ENCODE measurements around the gene RPTN. TPM values are rescaled to one million over a fixed set of nuclear protein-coding genes. Genes with fewer than 3 reads are reported as not detected.
A peak's percentile ranks its signal among the peaks of the same experiment; 100 is the strongest.
"Not testable (repeated sequence)": the region's sequence is repeated elsewhere in the genome, so short reads cannot be mapped to it uniquely, and the experiment has no call there.

RPTN gene
- total RNA-seq, 1 experiment from 2014 or later = not detected

DNA sequence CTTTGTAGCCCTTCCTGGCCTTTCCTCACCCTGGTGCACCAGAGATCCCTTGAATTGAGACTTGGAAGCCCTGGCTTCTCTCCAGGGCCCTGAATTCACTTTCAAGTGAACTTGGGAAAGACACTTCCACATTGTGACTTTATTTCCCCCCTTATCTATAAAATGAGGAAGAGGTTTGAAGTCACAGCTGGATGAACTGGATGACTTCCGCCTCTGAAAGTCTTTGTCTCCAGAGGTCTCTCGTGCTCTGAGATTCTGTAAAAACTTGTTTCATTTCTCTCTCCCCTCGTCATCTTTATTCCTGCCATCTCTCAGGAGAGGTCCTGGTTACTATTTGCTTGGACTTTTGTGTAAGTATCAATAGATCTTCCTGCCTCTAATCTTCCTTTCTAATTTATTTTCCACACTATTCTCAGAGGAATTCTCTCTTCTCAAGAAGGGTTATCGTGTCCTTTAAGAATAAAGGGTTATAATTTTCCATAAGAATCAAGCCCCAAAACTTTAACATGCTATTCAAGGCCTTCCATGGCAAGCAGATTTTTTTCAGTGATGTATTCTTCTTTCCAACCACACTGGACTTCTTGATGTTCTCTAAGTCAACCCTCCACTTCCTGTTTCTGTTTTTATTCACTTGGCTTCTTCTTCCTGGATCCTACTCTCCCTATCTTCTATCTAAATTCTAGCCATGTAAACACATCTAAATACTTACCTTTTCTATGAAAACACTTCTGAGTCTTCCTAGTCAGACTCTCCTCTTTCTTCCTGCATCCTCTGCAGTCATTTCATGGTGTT lies 6.5 kb upstream of the RPTN start:
- no peak for DNase-seq (ENCODE audit: low read depth)

- DNase-seq (ENCODE audit: low read depth) = no peak
These were observed 5.6 kb upstream of the RPTN start for GRCh38 chr1:152164517-152165136.

DNA sequence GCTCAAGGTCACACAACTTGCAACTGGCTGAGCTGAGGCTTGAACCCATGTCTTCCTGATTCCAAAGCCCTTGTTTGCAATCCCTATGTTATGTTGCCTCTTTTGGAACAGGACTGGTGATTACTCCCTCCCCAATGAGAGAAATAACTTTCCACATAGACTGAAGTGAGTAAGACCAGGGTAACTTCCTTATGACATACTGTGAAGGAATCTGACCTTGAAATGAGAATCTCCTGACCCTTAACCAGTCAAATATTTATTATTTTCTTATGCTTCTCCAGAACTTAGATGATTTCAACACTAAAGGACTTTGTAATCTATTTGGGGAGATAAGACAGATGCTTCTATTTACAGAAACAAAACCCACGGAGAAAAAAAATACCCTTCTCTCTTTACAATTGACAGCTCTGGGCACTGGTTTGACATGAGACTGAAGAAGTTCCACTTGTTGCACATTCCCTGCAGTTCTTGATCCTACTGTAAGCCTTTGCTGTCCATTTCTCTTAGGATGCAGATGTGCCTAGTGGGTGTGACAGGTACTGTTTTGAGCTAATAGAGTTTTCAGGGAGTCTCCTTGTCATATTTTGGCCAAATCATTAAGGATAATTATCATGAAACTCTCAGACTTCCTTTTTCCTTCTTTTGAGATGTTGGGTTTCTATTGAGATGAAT lies 3.9 kb upstream of the RPTN start:
- peak; percentile 95 for DNase-seq (ENCODE audit: low read depth)

- DNase-seq (ENCODE audit: low read depth) = no peak
These were observed 1.5 kb upstream of the RPTN start for GRCh38 chr1:152160576-152160975.

DNA sequence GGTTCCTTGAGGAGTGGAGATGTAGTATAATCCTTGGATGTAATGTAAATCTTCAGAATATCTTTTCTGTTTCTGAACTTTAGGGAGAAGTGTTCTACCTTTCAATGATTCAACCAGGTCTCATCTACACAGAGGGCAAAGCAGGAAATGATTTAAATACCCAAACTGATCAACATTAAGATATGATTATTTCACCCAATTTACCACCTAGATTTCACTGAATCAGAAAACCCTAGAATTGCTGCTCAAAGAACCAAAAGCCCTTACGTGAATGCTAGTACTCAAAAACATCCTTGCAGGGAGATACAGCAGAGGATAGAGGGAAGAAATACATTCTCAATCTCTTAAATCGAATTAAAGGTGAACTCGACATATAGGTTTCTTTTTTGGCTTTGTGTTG lies 5.0 kb downstream of the RPTN start:
- no peak for DNase-seq (ENCODE audit: low read depth)

DNA sequence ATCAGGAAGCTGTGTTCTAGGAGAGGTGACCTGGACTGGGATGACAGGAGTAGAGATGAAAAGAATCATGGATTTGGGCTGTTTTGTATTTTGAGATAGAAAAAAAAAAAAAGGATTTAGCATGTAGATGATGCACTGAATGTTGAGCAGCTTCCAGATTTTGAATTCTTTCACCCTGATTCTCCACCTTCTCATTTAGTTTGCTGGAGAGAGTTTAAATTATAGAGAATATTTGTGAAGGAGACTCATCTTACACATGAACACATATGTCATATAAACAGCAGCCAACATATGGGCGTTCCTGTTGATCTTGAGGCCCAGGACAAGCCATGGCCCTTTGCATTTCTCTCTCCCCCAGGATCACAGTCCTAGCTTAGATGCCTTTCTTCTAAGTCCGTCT lies 7.4 kb downstream of the RPTN start:
- DNase-seq (ENCODE audit: low read depth) = no peak

DNA sequence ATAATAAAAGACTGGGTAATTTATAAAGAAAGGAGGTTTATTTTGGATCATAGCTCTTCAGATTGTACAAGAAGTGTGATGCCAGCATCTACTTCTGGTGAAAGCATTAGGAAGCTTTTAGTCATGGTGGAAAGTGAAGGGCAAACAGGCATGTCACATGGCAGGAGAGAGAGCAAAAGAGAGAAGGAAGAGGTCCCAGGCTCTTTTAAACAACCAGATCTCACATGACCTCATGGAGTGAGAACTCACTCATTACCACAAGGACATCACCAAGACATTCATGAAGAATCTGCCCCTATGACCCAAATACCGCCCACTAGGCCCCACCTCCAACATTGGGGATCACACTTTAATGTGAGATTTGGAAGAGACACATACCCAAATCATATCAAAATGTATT lies 10.0 kb downstream of the RPTN start:
- DNase-seq (ENCODE audit: low read depth) = no peak

GRCh38 chr1:152148051-152148450 lies 11.0 kb downstream of the RPTN start:
- DNase-seq (ENCODE audit: low read depth) = no peak

GRCh38 chr1:152145769-152146168 lies 13.3 kb downstream of the RPTN start:
- no peak for DNase-seq (ENCODE audit: low read depth)

DNA sequence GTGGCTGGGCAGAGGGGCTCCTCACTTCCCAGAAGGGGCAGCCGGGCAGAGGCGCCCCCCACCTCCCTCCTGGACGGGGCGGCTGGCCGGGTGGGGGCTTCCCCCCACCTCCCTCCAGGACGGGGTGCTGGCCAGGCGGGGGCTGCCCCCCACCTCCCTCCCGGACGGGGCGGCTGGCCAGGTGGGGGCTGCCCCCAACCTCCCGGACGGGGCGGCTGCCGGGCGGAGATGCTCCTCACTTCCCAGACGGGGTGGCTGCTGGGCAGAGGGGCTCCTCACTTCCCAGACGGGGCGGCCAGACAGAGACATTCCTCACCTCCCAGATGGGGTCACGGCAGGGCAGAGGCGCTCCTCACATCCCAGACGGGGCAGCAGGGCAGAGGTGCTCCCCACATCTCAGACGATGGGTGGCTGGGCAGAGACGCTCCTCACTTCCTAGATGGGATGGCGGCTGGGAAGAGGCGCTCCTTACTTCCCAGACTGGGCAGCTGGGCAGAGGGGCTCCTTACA lies 14.3 kb downstream of the RPTN start:
- DNase-seq (ENCODE audit: low read depth) = not testable (repeated sequence)

DNA sequence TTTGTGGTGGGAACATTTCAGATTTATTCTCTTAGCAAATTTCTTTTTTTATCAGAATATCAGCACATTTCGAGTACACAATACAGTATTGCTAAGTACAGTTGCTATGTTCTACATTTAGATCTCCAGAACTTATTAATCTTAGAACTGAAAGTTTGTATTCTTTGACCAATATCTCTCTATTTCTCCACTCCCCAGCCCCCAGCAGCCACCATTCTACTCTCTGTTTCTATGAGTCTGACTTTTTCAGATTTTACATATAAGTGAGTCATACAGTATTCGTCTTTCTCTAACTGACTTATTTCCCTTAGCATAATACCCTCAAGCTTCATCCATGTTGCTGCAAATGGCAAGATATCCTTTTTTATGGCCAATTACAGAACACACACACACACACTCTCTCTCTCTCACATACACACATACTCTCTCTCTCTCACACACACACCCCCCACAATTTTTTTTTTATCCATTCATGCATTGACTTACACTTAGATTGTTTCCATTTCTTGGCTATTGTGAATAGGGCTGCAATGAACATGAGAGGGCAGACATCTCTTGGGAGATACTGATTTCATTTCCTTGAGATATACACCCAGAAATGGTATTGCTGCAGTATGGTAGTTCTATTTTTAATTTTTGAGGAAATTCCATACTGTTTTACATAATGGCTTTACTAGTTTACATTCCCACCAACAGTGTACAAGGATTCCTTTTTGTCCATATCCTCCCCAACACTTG lies 15.7 kb downstream of the RPTN start:
- DNase-seq (ENCODE audit: low read depth) = no peak

- DNase-seq (ENCODE audit: low read depth) = peak; percentile 69
These were observed 16.9 kb downstream of the RPTN start for GRCh38 chr1:152141971-152142584.

GRCh38 chr1:152137215-152137614 lies 21.8 kb downstream of the RPTN start:
- DNase-seq (ENCODE audit: low read depth) = no peak

- no peak for DNase-seq (ENCODE audit: low read depth)
These were observed 28.8 kb downstream of the RPTN start for GRCh38 chr1:152130186-152130585.

DNA sequence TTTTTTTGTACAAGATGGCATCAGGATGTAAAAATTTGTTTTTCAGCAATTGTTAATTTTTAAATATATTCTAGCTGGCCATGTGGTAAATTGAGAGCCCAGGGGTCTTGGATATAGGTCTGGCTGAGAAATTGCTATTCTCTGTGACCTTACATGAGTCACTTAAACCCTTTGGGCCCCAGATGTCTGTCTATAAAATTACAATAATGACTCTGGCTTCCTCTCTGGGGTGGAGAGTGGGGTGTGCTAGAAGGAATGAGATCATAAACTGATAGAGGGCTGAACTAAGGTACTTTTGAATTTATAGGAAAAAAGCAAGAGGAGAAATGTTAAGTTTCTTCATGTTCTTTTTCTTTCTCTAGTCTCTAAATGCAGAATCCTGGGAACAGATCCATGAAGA lies 31.4 kb downstream of the RPTN start:
- no peak for DNase-seq (ENCODE audit: low read depth)

DNA sequence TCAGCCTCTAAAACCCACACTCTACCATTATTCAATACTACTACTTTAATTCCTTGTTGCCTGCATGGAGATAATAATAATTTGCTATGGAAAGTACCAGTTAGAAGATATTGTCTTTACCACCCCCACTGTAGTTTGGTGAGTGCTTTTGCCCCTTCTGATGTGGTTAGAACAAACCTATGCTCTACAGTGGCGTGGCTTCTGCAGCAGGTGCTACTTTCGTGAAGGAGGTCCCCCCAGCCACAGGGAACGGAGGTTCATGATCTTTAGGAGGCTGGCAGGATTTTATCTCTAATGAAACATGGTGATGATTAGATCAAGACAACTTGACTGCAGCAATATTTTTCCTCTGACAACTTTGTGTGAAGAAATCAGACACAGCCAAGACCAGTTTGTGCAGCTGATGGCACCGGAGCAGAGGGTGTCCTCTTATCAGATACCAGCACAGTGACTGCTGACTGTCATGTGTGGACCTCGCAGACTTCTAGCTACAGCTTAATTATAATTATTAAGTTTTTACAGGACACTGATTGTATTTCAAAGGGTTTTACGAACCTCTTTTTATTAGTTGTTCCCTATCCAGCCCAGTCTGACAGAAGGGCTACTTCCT lies 33.1 kb downstream of the RPTN start:
- no peak for DNase-seq (ENCODE audit: low read depth)

GRCh38 chr1:152118915-152119314 lies 40.1 kb downstream of the RPTN start:
- no peak for DNase-seq (ENCODE audit: low read depth)

DNA sequence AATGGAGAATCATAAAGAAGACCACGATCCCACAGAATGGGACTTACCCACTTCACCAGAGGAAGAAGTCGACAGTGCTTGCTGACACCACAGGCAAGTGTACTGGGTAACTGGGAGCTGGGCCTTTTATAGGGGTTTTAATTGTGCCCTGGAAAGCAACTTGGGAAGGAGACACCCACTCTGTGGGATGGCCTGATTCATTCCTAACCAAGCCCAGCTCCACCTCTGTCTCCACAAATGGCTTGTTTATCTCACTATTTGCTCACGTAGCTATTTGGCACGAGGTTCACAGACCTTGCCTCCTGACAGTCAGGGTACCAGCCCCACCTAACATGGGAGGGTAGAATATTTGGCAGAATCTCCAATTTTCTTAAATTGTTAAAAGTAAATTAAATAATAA lies 43.7 kb downstream of the RPTN start, which contains the start of gene TCHH:
TCHH (minus strand) TSS at position 101 of the 400 bp plus-strand sequence. CDS start 1,364 bp downstream, outside the sequence.
- DNase-seq (ENCODE audit: low read depth) = no peak

- DNase-seq (ENCODE audit: low read depth) = no peak
These were observed 46.1 kb downstream of the RPTN start for GRCh38 chr1:152112885-152113432.

- peak; percentile 21 for DNase-seq (ENCODE audit: low read depth)
These were observed 46.7 kb downstream of the RPTN start for GRCh38 chr1:152112101-152112884.
